ENCODE measurements around the gene LRIT1.

LRIT1 gene

DNA sequence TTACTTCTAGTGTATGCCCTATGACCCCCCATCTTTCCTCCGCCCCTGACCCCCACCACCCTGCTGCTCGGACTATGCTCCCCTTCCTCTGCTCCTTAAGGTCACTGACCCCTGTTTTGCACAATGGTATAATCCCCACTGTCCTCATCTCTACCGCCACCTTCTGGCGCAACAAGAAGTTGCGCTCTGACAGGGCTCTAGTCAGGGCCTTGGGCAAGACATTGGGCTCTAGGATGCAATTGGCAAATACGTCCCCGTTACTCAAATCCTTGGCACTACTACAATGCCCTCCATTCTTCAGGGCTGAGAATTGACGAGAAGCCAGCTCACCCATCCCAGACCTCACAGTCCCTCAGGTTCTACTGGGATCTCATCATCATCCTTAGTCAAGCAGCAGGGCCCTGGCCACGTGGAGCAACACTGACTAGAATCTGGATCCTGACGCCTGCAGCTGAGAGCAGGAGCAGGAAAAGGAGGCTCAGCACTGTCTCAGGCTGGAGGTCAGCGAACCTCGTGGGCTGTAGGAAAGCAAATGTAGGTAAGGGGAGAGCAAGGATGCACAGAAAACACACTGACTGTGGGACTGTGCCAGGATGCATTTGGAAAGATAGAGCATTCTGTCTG, 26.6 kb downstream of the LRIT1 start:
- DNase-seq (ENCODE audit: low read depth, low spot score): peak; percentile 63

DNA sequence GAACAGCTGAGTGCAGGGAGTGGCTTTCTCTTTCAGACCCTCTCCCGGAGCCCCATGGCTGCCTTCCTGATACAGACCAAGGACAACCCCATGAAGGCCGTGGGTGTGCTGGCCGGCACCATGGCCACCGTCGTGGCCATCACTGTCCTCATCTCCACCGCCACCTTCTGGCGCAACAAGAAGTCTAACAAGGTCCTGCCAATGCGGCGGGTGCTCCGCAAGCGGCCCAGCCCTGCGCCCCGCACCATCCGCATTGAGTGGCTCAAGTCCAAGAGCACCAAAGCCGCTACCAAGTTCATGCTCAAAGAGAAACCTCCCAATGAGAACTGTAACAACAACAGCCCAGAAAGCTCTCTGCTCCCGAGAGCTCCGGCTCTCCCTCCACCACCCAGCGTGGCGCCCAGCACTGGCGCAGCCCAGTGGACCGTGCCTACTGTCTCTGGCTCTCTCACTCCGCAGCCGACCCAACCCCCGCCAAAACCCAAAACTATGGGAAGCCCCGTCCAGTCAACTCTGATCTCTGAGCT, 27.2 kb downstream of the LRIT1 start:
- no peak for DNase-seq (ENCODE audit: low read depth, low spot score)

- no peak for DNase-seq (ENCODE audit: low read depth, low spot score)
Observed at GRCh38 chr10:84213076-84213475, 28.3 kb downstream of the LRIT1 start.

GRCh38 chr10:84212014-84212413, 29.3 kb downstream of the LRIT1 start:
- DNase-seq (ENCODE audit: low read depth, low spot score): no peak

DNA sequence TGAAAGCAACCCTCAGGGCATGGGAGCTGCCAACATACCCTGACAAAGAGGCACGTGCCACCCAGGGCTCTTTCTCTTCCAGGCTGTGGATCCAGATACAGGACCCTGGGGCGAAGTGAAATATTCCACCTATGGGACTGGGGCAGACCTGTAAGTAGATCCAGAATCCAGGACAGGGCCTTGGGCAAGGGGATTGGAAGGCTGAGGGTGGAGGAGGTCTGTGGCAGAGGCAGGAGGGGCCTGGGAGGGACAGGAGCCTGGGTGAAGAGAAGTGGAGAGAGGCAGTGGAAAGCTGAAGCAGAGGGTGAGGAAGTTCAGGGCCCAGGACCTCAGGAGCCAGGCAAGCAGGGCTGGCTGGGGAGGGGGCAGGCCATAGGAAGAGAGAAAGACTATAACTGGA, 29.8 kb downstream of the LRIT1 start:
- DNase-seq (ENCODE audit: low read depth, low spot score): no peak

DNA sequence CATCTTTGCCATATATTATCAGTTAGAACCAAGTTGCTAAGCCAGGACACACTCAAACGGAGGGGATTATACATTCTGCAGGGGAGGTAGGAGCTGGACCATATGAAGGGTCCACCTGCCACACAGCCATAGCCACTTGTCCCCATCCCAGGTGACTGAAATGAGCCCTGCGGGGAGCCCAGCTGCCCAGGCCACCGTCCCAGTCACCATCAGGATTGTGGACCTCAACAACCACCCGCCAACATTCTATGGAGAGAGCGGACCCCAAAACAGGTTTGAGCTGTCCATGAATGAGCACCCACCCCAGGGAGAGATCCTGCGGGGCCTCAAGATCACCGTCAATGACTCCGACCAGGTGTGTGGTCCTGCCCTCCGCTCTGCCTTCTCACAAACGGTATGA, 33.3 kb downstream of the LRIT1 start:
- DNase-seq (ENCODE audit: low read depth, low spot score): no peak

DNA sequence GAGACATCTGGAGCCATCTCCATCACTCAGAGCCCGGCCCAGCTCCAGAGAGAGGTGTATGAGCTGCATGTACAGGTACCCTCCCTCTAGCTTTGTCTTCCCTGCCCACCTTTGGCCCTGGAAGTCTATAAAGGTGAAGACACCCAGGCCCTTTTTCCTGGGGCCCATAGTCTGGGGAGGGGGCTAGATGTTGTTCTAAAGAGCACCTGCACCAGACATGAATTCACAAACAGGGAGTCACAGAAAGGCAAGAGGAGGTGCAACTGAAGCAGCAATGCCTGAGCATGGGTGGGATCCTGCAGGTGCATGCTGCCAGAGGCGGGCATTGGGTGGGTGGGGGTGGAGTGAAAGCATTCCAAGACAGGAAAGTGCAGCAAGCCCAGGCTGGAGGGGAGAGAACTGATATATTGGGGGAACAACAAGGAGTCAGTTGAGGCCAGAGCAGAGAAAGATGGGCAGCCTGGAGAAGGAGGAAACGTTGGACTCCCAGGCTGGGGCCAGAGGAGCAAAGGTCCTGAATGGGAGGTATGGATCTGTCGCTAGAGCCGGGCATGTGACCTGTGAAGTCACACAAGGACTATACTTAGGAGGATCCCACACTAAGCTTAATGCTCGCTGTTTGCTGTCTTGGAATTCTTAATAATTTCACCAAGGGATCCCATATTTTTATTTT, 35.4 kb downstream of the LRIT1 start:
- no peak for DNase-seq (ENCODE audit: low read depth, low spot score)

DNA sequence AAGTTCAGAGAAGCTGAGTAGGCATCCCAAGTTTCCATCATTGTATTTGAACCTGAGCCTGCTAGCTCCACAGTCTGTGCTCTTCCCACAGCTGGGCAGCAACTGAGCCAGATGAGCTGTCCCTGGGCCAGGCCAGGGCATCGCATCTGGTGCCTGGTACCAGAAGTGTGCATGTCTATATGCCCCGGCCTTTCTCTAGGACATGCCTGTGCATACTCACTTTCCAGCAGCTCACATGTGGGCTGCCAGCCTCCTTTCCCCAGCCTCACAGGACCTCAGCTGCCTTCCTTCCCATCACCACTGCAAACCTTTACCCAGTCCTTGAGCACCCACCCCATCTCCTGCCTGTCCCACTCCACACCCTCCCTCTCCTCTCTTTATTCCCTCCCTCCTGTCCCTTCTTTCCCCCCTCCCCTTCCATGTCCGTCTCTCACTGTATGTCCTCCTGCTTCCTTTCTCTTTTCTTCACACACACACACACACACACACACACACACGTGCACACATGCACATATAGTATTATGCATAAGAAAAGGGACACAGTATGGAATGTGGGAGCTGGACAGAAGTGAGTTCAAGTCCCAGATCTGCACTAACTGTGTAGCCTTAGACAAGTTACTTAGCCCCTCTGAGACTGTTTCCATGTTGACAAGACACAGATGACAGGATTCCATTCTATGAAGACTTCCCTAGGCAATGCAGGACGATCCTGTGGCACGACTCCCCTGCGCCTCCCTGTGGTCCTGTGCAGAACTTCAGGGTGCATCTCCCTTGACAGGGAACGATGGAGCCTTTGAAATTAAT, 36.1 kb downstream of the LRIT1 start:
- DNase-seq (ENCODE audit: low read depth, low spot score): peak; percentile 72

DNA sequence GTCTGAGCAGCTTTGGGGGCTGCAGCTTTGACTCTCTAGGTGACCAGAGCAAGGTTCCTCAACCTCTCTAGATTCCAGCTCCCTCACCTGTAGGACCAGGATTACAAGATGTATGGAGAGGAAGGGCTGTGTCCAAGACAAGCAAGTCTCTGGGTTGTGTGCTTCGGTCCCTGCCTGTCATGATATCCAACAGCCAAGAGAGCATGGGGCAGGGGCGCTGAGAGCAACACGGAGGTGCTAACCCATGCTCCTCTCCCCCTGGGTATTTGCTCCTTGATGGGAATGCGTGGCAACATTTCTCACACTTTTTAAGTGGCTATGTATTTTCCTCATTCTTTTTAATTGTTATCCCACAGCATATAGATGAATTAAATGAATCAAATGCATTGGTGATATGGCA, 36.7 kb downstream of the LRIT1 start:
- no peak for DNase-seq (ENCODE audit: low read depth, low spot score)

- peak; percentile 55 for DNase-seq (ENCODE audit: low read depth, low spot score)
Observed at GRCh38 chr10:84204122-84204521, 37.2 kb downstream of the LRIT1 start.

DNA sequence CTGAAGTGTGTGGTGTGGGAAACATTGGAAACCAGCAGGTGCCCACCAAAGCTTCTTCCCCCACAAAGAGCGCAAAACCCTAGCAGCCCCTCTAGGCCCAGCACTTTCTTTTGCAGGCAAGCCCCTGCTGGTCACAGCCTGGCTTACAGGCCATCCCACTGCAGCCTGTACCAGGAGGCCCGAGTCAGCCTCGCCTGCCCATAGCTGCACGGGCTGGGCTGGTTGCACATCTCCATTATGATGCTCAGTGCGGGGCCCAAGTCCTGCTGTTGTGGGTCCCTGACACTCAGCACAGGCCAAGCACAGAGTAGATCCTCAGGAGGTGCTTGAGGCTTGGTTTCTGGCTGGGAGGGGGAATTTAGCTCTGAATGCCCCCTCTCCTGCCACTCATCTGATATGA, 39.0 kb downstream of the LRIT1 start:
- DNase-seq (ENCODE audit: low read depth, low spot score): no peak

DNA sequence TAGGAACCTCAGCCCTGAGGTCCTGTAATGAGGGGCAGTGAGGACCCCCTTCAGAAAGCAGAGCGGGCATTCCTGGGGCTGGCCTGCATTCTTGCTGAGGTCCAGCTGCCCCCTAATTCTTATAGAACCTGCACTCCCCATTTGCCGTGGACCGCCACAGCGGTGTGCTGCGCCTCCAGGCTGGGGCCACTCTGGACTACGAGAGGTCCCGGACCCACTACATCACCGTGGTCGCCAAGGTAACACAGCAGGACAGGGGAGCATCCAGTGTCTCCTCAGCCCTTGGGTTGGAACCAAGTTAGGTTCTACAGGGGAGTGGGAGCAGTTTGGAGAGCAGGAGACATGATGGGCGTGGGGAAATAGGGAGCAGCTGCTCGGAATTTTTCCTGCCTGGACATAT, 39.7 kb downstream of the LRIT1 start:
- DNase-seq (ENCODE audit: low read depth, low spot score): no peak

- peak; percentile 44 for DNase-seq (ENCODE audit: low read depth, low spot score)
Observed at GRCh38 chr10:84201244-84201606, 40.1 kb downstream of the LRIT1 start.

DNA sequence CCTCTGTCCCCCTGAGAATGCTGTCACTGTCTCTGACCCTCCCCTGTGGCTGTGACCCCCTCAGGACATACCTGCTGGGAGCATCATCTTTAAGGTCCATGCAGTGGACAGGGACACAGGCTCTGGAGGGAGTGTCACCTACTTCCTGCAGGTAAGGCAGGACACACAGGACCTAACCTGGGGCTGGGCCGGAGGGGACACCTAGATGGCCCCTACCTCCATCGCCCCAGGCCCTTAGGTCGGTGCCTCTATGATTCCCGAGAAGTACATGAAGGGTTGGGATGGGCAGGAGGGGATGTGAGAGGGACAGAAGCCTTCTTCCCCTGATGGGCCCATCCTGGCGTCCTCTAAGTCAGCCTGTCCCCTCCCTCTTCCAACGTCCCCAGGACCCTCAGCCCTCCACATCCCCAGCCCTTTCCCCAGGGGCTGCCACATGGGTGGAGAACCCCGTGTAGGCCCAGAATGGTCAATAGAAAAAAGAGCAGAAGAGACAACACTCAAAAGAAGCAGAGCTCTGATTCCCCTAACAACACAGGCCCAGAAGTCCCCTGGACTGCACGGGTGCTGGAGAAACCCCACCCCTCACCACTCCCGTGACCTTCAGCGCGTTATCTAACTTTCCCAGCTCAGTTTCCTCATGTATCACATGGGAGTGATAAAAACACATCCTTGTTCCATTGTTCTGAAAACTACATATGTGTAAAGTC, 40.7 kb downstream of the LRIT1 start:
- no peak for DNase-seq (ENCODE audit: low read depth, low spot score)

DNA sequence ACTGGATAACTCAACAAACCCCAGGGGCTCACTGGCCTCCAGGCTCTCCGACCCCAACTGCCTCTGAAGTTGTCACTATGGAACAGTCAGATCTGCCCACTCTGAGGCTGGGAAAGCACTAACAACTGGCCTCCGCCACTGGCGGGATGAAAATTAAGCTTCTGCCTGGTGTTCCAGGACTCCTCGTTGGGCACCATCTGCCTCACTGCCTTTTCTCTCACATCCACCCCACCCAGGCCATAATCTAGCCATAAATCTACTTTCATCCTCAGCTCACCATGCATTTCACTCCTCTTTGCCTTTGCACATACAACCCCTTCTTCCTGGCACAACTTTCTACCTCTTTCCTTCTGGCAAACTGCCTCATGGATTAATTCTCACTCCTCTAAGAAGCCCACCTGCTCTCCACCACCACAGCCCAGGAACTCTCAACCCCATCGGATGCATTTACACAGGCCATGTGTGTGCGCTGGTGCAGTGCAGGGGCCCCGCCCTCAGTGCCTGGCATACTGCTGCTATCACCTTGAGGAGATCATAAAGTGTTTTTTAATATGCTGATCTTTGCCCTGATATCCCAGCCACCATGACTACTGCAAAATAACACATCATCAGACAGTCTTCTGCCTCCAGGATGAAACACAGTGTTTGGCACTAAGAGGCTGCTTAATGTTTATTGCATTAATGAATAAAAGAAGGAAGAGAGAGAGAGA, 43.0 kb downstream of the LRIT1 start:
- no peak for DNase-seq (ENCODE audit: low read depth, low spot score)

DNA sequence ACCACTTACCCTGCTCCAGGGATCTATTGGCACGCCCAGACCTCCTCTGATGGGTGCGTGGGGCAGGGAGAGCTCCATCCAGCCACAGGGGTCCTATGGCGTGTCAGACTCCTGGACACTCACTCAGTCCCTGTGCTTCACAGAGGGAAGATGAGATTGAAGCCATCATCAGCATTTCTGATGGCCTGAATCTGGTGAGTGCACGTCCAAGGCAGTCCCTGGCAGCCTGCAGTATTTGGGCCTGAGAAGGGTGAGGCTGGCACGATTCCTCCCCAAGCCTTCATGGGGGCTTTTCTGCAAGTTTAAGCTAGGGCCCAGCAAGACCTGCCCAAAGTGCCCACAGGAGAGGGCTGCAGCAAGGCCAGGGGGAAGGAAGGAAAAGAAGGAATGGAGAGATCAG, 43.7 kb downstream of the LRIT1 start:
- no peak for DNase-seq (ENCODE audit: low read depth, low spot score)

GRCh38 chr10:84196941-84197340, 44.4 kb downstream of the LRIT1 start:
- no peak for DNase-seq (ENCODE audit: low read depth, low spot score)

DNA sequence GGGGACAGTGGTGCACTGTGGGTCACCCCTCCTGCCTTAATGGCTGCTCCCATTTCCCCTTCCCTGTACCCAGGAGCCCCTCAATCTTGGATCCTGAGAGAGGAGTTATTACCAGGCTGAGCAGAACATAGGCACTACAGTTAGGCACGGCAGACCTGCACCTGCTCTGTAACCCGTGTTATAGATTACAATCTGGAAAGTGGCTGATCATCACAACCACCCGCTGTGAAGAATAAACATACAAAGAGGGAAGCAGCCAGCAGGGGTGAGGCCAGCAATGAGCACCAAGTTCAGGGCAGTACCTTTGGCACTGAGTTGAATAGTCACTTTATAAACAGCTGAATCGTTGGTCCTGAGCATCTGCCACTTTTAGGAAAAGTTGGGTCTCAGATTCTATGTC, 45.3 kb downstream of the LRIT1 start:
- DNase-seq (ENCODE audit: low read depth, low spot score): no peak

- DNase-seq (ENCODE audit: low read depth, low spot score): no peak
Observed at GRCh38 chr10:84195044-84195830, 46.1 kb downstream of the LRIT1 start.

GRCh38 chr10:84194424-84195043, 46.8 kb downstream of the LRIT1 start, which contains the start of gene CDHR1:
TSS of gene CDHR1 (plus strand) at chr10:84194537. CDS start at chr10:84194761, 224 bp downstream.
- DNase-seq (ENCODE audit: low read depth, low spot score): peak; percentile 74

Measured in ELF-1 (cell line).